ENCODE measurements around the gene FGFR2. TPM values are rescaled to one million over a fixed set of nuclear protein-coding genes. Genes with fewer than 3 reads are reported as not detected.
"Not testable (repeated sequence)": the region's sequence is repeated elsewhere in the genome, so short reads cannot be mapped to it uniquely, and the experiment has no call there.

Gene FGFR2
- total RNA-seq, 1 donor from 2014 or later = 7.4 TPM

- H3K27me3 Mint-ChIP-seq (ENCODE audit: unreplicated experiment) = peaks cover 3% of the 10 kb centered on the region
- H3K9me3 Mint-ChIP-seq (ENCODE audit: unreplicated experiment) = peaks cover 7% of the 10 kb centered on the region
- peak overlapping the region; percentile 59 for H3K27ac Mint-ChIP-seq (ENCODE audit: unreplicated experiment)
- no peak overlapping the region for H3K4me3 Mint-ChIP-seq (ENCODE audit: unreplicated experiment)
- peaks cover 48% of the 10 kb centered on the region for H3K4me1 Mint-ChIP-seq (ENCODE audit: low read depth, unreplicated experiment)
- no peak for DNase-seq
- no peaks in the 10 kb centered on the region for H3K36me3 Mint-ChIP-seq (ENCODE audit: unreplicated experiment)
- TF ChIP-seq CTCF (IDR thresholded peaks at IDR 0.05; ENCODE audit: partially characterized antibody, unreplicated experiment) = no peak
Measured at GRCh38 chr10:121522831-121523230, 75.4 kb downstream of the FGFR2 start.

- no peak for TF ChIP-seq CTCF (IDR thresholded peaks at IDR 0.05; ENCODE audit: partially characterized antibody, unreplicated experiment)
Measured at GRCh38 chr10:121521794-121522556, 76.3 kb downstream of the FGFR2 start.

GRCh38 chr10:121520526-121520925 is 77.7 kb downstream of the FGFR2 start:
- not testable (repeated sequence) for DNase-seq; H3K36me3 Mint-ChIP-seq (ENCODE audit: unreplicated experiment); H3K27ac Mint-ChIP-seq (ENCODE audit: unreplicated experiment); H3K4me3 Mint-ChIP-seq (ENCODE audit: unreplicated experiment); H3K27me3 Mint-ChIP-seq (ENCODE audit: unreplicated experiment); H3K9me3 Mint-ChIP-seq (ENCODE audit: unreplicated experiment)
- peaks cover 30% of the 10 kb centered on the region for H3K4me1 Mint-ChIP-seq (ENCODE audit: low read depth, unreplicated experiment)

More at GRCh38 chr10:121521794-121522556, 76.3 kb downstream of the FGFR2 start:
- Mint-ChIP-seq H3K4me3 (ENCODE audit: unreplicated experiment) (no peak overlapping the region), H3K9me3 (ENCODE audit: unreplicated experiment) (peaks cover 7% of the 10 kb centered on the region), H3K27ac (ENCODE audit: unreplicated experiment) (no peak overlapping the region), H3K27me3 (ENCODE audit: unreplicated experiment) (peaks cover 3% of the 10 kb centered on the region), H3K4me1 (ENCODE audit: low read depth, unreplicated experiment) (peaks cover 41% of the 10 kb centered on the region), H3K36me3 (ENCODE audit: unreplicated experiment) (no peaks in the 10 kb centered on the region)
- DNase-seq = no peak

DNA sequence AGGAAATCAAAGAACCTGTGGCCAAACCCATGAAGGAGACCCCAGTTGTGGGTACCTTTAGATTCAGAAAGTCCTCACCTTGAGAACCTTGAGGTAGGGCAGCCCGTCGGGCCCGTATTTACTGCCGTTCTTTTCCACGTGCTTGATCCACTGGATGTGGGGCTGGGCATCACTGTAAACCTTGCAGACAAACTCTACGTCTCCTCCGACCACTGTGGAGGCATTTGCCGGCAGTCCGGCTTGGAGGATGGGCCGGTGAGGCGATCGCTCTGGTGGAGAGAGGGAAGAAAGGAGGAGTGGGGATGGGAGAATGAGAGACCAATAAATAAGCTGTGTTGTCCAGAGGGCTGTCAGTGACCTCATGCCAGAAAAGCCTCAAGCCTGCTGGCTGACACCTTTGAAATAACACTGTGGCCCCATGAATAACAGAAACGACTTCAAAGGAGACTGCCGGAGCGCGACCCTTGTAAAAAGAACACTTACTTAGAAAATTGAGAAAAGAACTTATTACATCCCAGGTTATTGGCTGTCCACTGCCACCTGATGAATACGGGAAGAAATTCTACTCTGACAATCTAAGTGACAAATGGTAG is 78.2 kb downstream of the FGFR2 start:
- DNase-seq = no peak
- H3K4me3 Mint-ChIP-seq (ENCODE audit: unreplicated experiment) = no peak overlapping the region
- H3K4me1 Mint-ChIP-seq (ENCODE audit: low read depth, unreplicated experiment) = peaks cover 24% of the 10 kb centered on the region
- H3K36me3 Mint-ChIP-seq (ENCODE audit: unreplicated experiment) = no peaks in the 10 kb centered on the region
- no peak overlapping the region for H3K27ac Mint-ChIP-seq (ENCODE audit: unreplicated experiment)
- H3K9me3 Mint-ChIP-seq (ENCODE audit: unreplicated experiment) = peaks cover 7% of the 10 kb centered on the region
- TF ChIP-seq CTCF (IDR thresholded peaks at IDR 0.05; ENCODE audit: partially characterized antibody, unreplicated experiment) = no peak
- peaks cover 3% of the 10 kb centered on the region for H3K27me3 Mint-ChIP-seq (ENCODE audit: unreplicated experiment)

DNA sequence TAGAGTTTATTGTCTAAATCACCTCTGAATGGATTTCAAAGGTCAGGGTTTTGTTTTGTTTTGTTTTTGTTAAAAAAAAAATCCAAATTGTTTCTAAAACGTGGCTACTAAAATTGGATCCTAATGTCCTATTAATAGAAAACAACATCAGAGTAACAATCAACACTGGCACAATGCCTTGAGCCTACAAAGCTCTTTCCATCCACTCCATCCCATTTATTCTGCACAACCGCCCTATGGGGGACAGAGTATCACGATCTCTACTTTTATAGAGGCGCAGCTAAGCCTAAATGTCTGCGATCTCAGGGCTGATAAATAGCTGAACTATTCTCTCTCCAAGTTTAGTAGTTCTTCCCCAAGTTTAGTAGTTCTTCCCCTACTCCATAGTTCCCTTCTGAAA is 78.8 kb downstream of the FGFR2 start:
- DNase-seq = no peak
- Mint-ChIP-seq H3K4me1 (ENCODE audit: low read depth, unreplicated experiment) (peaks cover 22% of the 10 kb centered on the region), H3K27ac (ENCODE audit: unreplicated experiment) (no peak overlapping the region), H3K4me3 (ENCODE audit: unreplicated experiment) (no peak overlapping the region), H3K9me3 (ENCODE audit: unreplicated experiment) (peaks cover 4% of the 10 kb centered on the region), H3K36me3 (ENCODE audit: unreplicated experiment) (no peaks in the 10 kb centered on the region), H3K27me3 (ENCODE audit: unreplicated experiment) (peaks cover 3% of the 10 kb centered on the region)
- no peak for TF ChIP-seq CTCF (IDR thresholded peaks at IDR 0.05; ENCODE audit: partially characterized antibody, unreplicated experiment)
